ENCODE measurements around the gene LRRC4C.

The LRRC4C gene

DNA sequence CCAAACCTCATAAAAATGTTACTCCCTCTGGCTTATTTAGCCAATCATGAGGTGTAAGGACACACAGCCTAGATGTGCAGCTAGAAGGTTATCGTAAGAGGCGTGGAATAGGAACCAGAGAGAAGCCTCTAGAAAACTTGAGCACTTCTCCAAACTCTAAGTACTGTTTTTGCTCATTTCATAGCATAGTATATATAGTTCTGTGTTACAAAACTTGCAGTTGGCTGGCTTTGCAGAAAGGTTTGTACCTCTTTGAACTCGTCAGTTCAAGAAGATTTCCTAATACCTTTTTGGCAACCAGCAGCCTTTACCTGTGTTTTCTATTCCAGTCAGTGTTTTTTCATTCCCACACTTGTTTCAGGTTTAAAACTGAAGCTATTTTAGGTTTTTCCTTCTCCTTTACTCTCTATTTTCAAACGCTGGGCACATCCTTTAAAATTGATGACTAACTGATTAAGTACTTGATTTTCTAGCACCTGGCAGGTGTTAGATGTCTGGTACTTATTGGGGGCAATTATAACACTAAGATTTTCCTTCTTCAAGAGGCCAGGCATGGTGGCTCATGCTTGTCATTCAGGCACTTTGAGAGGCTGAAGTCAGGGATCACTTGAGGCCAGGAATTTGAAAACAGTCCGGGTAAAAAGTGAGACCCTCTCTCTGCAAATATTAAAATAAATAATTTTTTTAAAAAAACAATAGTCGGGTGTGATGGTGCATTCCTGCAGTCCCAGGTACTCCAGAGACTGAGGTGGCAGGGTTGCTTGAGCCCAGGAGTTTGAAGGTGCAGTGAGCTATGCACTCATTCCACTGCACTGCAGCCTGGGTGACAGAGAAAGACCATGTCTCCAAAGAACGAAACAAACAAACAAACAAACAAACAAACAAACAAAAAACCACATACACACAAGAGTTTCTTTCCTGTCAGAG is 125.2 kb downstream of the LRRC4C start:
- no peaks in the 10 kb centered on the region for H3K36me3 Mint-ChIP-seq (ENCODE audit: insufficient read depth)
- DNase-seq (no peak), ATAC-seq (replicated peaks) (no peak)
- no peak overlapping the region for H3K27ac Mint-ChIP-seq
- H3K4me3 Mint-ChIP-seq, result no peak overlapping the region
- peaks cover 10 to 19% of the 10 kb centered on the region in 2 donors for H3K9me3 Mint-ChIP-seq
- H3K4me1 Mint-ChIP-seq (ENCODE audit: low read depth in 2 of 2), result no peaks in the 10 kb centered on the region
- no peaks in the 10 kb centered on the region for H3K27me3 Mint-ChIP-seq

GRCh38 chr11:41333357-41333756 is 126.1 kb downstream of the LRRC4C start:
- H3K9me3 Mint-ChIP-seq, result peaks cover 9 to 26% of the 10 kb centered on the region in 2 donors
- no peaks in the 10 kb centered on the region for H3K36me3 Mint-ChIP-seq (ENCODE audit: insufficient read depth)
- H3K4me3 Mint-ChIP-seq, result no peak overlapping the region
- H3K27me3 Mint-ChIP-seq, result no peaks in the 10 kb centered on the region
- DNase-seq (no peak), ATAC-seq (replicated peaks) (no peak)
- H3K27ac Mint-ChIP-seq, result no peak overlapping the region
- H3K4me1 Mint-ChIP-seq (ENCODE audit: low read depth in 2 of 2), result no peaks in the 10 kb centered on the region

GRCh38 chr11:41328324-41328723 is 131.1 kb downstream of the LRRC4C start:
- H3K9me3 Mint-ChIP-seq, result peaks cover 14 to 42% of the 10 kb centered on the region in 2 donors
- H3K27me3 Mint-ChIP-seq, result no peaks in the 10 kb centered on the region
- H3K36me3 Mint-ChIP-seq (ENCODE audit: insufficient read depth), result no peaks in the 10 kb centered on the region
- DNase-seq (no peak), ATAC-seq (replicated peaks) (no peak)
- no peaks in the 10 kb centered on the region for H3K4me1 Mint-ChIP-seq (ENCODE audit: low read depth in 2 of 2)
- no peak overlapping the region for H3K27ac Mint-ChIP-seq
- no peak overlapping the region for H3K4me3 Mint-ChIP-seq

- no peaks in the 10 kb centered on the region for H3K36me3 Mint-ChIP-seq (ENCODE audit: insufficient read depth)
- DNase-seq, result no peak
Observed at GRCh38 chr11:41323446-41323845, 136.0 kb downstream of the LRRC4C start.

GRCh38 chr11:41320653-41321052 is 138.8 kb downstream of the LRRC4C start:
- Mint-ChIP-seq H3K27me3 (no peaks in the 10 kb centered on the region), H3K4me1 (ENCODE audit: low read depth in 2 of 2) (no peaks in the 10 kb centered on the region), H3K9me3 (peaks cover 5 to 10% of the 10 kb centered on the region in 2 donors), H3K4me3 (no peak overlapping the region), H3K36me3 (ENCODE audit: insufficient read depth) (no peaks in the 10 kb centered on the region), H3K27ac (no peak overlapping the region)
- ATAC-seq (replicated peaks) (no peak), DNase-seq (no peak)

More at GRCh38 chr11:41323446-41323845, 136.0 kb downstream of the LRRC4C start:
- H3K27me3 Mint-ChIP-seq, result no peaks in the 10 kb centered on the region
- ATAC-seq (replicated peaks), result no peak
- H3K9me3 Mint-ChIP-seq, result peaks cover 11 to 24% of the 10 kb centered on the region in 2 donors
- H3K4me1 Mint-ChIP-seq (ENCODE audit: low read depth in 2 of 2), result no peaks in the 10 kb centered on the region
- H3K4me3 Mint-ChIP-seq, result no peak overlapping the region
- H3K27ac Mint-ChIP-seq, result no peak overlapping the region

DNA sequence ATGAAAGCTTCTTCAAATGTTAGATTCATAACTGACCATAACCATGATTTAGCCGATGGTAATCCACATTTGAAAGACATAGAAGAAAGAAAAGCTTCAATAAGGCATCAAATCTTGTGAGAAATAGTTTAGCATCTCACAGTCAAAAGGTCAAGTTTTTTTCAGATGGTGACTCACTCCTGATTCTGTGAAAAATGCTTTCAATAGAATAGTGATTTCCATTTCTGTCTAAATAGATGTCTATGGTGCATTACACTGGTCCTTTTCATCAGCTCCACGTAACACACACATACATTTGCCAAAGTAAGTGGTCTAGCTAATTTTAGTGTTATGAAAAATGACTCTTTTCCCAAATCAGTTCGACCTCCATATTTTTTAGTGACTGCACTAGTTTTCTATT is 139.2 kb downstream of the LRRC4C start:
- H3K27ac Mint-ChIP-seq, result no peak overlapping the region
- H3K27me3 Mint-ChIP-seq, result no peaks in the 10 kb centered on the region
- DNase-seq (no peak), ATAC-seq (replicated peaks) (no peak)
- H3K36me3 Mint-ChIP-seq (ENCODE audit: insufficient read depth), result no peaks in the 10 kb centered on the region
- peaks cover 3 to 8% of the 10 kb centered on the region in 2 donors for H3K9me3 Mint-ChIP-seq
- no peaks in the 10 kb centered on the region for H3K4me1 Mint-ChIP-seq (ENCODE audit: low read depth in 2 of 2)
- no peak overlapping the region for H3K4me3 Mint-ChIP-seq

DNA sequence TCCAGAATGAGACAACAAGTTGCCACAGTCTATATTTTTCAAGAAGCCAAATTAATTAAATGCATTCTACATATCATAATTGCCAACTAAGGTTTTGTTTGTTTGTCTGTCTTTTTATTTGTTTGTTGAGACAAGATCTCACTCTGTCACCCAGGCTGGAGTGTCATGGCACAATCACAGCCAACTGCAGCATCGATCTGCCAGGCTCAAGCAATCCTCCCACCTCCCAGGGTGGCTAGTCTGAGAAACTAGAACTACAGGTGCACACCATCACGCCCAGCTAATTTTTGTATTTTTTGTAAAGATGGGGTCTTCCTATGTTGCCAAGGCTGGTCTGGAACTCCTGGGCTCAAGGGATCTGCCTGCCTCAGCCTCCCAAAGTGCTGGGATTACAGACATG is 140.0 kb downstream of the LRRC4C start:
- H3K36me3 Mint-ChIP-seq (ENCODE audit: insufficient read depth), result no peaks in the 10 kb centered on the region
- peaks cover 5 to 8% of the 10 kb centered on the region in 2 donors for H3K9me3 Mint-ChIP-seq
- H3K27ac Mint-ChIP-seq, result no peak overlapping the region
- no peak for ATAC-seq (replicated peaks)
- no peak overlapping the region for H3K4me3 Mint-ChIP-seq
- H3K27me3 Mint-ChIP-seq, result no peaks in the 10 kb centered on the region
- no peak for DNase-seq
- H3K4me1 Mint-ChIP-seq (ENCODE audit: low read depth in 2 of 2), result no peaks in the 10 kb centered on the region

DNA sequence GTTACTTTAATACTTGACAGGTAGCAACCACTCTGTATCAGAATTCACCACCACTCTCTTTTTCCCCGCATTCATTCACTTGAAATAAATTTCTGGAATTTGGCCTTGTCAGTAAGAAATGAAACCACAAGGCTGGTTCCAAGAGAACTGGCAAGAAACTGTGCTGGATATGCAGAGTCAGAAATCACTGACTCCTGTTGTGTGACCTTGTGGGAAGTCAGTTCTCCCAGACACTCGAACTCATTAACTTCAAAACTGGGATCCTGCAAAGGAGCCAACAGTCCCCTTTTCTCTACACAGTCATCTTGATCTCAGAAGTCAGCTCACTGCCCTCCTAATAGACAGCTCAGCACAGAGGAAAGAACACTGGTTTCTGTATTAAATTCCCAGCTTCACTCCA is 142.7 kb downstream of the LRRC4C start:
- no peaks in the 10 kb centered on the region for H3K27me3 Mint-ChIP-seq
- no peak overlapping the region for H3K4me3 Mint-ChIP-seq
- no peak for ATAC-seq (replicated peaks)
- no peak for DNase-seq
- no peak overlapping the region for H3K27ac Mint-ChIP-seq
- peaks cover 0 to 5% of the 10 kb centered on the region in 2 donors for H3K9me3 Mint-ChIP-seq
- no peaks in the 10 kb centered on the region for H3K36me3 Mint-ChIP-seq (ENCODE audit: insufficient read depth)
- H3K4me1 Mint-ChIP-seq (ENCODE audit: low read depth in 2 of 2), result no peaks in the 10 kb centered on the region

DNA sequence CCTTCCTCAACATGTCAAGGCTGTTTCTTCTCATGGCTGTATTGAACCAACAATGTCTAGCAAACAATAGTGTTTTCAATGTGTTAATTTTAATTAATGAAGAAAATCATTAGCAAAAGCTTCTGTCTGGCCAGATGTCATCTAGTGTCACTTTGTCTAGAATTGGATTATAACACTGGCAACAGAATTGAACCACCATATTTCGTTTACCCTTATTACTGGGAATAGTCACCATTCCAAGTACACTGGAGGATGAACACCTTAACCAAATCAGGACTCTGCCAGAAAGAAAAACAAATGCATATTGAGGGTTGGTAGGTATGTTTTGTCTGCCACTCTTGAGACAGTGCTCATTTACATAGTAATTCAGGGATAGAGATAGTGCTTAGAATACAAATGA is 146.2 kb downstream of the LRRC4C start:
- DNase-seq (no peak), ATAC-seq (replicated peaks) (no peak)
- Mint-ChIP-seq H3K9me3 (peaks cover 0 to 5% of the 10 kb centered on the region in 2 donors), H3K4me3 (no peak overlapping the region), H3K27me3 (no peaks in the 10 kb centered on the region), H3K4me1 (ENCODE audit: low read depth in 2 of 2) (no peaks in the 10 kb centered on the region), H3K36me3 (ENCODE audit: insufficient read depth) (no peaks in the 10 kb centered on the region), H3K27ac (no peak overlapping the region)

GRCh38 chr11:41309716-41310115 is 149.7 kb downstream of the LRRC4C start:
- ATAC-seq (replicated peaks) (no peak), DNase-seq (no peak)
- no peak overlapping the region for H3K4me3 Mint-ChIP-seq
- no peak overlapping the region for H3K27ac Mint-ChIP-seq
- H3K9me3 Mint-ChIP-seq, result peaks cover 5 to 10% of the 10 kb centered on the region in 2 donors
- H3K36me3 Mint-ChIP-seq (ENCODE audit: insufficient read depth), result no peaks in the 10 kb centered on the region
- H3K4me1 Mint-ChIP-seq (ENCODE audit: low read depth in 2 of 2), result no peaks in the 10 kb centered on the region
- no peaks in the 10 kb centered on the region for H3K27me3 Mint-ChIP-seq

GRCh38 chr11:41309111-41309522 is 150.3 kb downstream of the LRRC4C start:
- Mint-ChIP-seq H3K9me3 (peaks cover 5 to 10% of the 10 kb centered on the region in 2 donors), H3K27ac (no peak overlapping the region), H3K27me3 (no peaks in the 10 kb centered on the region), H3K4me1 (ENCODE audit: low read depth in 2 of 2) (no peaks in the 10 kb centered on the region), H3K4me3 (no peak overlapping the region), H3K36me3 (ENCODE audit: insufficient read depth) (no peaks in the 10 kb centered on the region)
- ATAC-seq (replicated peaks) (no peak), DNase-seq (no peak)

GRCh38 chr11:41308286-41308685 is 151.2 kb downstream of the LRRC4C start:
- no peak for ATAC-seq (replicated peaks)
- DNase-seq, result no peak
- Mint-ChIP-seq H3K36me3 (ENCODE audit: insufficient read depth) (no peaks in the 10 kb centered on the region), H3K27me3 (no peaks in the 10 kb centered on the region), H3K4me1 (ENCODE audit: low read depth in 2 of 2) (no peaks in the 10 kb centered on the region), H3K27ac (no peak overlapping the region), H3K9me3 (peaks cover 5 to 10% of the 10 kb centered on the region in 2 donors), H3K4me3 (no peak overlapping the region)

DNA sequence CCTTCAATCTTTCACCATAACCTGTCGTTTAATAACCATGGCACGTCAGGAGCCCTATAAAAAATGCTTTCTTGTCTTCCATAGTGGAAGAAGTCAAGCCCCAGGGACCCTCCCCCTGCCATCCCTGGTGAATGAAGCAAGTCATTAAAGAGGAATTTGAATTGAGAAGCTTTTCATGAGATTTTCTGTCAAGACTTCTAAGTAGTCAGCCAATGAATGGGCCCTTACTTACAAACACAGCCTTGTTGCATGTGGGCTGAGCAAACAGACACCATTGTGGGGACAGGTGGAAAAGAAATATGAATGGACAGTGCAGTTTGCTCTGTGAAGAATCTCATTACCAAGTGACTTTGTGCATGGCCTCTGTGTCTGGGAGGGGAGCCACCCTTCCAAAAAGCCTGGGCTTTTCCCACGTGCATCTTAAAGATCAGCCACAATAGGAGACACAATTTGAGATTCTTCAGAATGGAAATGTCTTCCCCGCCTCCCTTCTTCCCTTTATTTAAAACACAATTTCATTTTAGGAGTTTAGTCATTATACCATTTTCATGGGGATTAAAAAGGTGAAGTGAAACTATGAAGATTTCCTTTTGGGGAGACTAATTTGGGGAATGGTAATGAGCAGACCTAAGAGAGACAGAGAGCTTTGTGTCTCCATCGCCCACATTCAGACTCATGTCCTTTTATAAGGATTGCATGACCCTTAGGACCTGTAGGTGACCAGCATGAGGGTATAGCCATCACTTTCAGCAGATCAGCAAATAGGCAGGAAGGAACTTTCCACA is 152.0 kb downstream of the LRRC4C start:
- no peaks in the 10 kb centered on the region for H3K4me1 Mint-ChIP-seq (ENCODE audit: low read depth in 2 of 2)
- ATAC-seq (replicated peaks) (no peak), DNase-seq (no peak)
- no peak overlapping the region for H3K27ac Mint-ChIP-seq
- H3K9me3 Mint-ChIP-seq, result peaks cover 5 to 10% of the 10 kb centered on the region in 2 donors
- H3K27me3 Mint-ChIP-seq, result no peaks in the 10 kb centered on the region
- H3K4me3 Mint-ChIP-seq, result no peak overlapping the region
- H3K36me3 Mint-ChIP-seq (ENCODE audit: insufficient read depth), result no peaks in the 10 kb centered on the region

DNA sequence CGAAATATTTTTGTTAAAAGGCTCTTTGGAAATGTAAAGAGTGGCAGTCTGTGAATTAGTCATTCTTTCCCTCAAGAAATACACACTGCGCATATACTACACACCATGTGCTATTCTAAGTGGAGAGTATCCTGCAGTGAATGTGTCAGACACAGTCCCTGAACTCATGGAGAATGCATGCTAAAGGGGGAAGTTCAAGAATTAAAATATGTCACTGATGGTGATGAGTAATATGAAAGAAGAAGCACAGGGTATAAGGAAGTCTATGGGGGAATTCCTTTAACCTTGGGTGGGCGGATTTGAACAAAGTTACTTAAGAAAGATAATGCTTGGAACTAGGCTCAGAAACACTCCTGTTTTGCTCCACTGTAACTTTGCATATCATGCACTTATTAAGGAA is 153.0 kb downstream of the LRRC4C start:
- H3K27me3 Mint-ChIP-seq, result no peaks in the 10 kb centered on the region
- no peak for ATAC-seq (replicated peaks)
- H3K9me3 Mint-ChIP-seq, result peaks cover 5 to 10% of the 10 kb centered on the region in 2 donors
- H3K27ac Mint-ChIP-seq, result no peak overlapping the region
- H3K36me3 Mint-ChIP-seq (ENCODE audit: insufficient read depth), result no peaks in the 10 kb centered on the region
- DNase-seq, result no peak
- H3K4me1 Mint-ChIP-seq (ENCODE audit: low read depth in 2 of 2), result no peaks in the 10 kb centered on the region
- no peak overlapping the region for H3K4me3 Mint-ChIP-seq
